Measurements from ENCODE around the gene TRIM69.

- TF ChIP-seq, protein P1, sequence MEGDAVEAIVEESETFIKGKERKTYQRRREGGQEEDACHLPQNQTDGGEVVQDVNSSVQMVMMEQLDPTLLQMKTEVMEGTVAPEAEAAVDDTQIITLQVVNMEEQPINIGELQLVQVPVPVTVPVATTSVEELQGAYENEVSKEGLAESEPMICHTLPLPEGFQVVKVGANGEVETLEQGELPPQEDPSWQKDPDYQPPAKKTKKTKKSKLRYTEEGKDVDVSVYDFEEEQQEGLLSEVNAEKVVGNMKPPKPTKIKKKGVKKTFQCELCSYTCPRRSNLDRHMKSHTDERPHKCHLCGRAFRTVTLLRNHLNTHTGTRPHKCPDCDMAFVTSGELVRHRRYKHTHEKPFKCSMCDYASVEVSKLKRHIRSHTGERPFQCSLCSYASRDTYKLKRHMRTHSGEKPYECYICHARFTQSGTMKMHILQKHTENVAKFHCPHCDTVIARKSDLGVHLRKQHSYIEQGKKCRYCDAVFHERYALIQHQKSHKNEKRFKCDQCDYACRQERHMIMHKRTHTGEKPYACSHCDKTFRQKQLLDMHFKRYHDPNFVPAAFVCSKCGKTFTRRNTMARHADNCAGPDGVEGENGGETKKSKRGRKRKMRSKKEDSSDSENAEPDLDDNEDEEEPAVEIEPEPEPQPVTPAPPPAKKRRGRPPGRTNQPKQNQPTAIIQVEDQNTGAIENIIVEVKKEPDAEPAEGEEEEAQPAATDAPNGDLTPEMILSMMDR (IDR thresholded peaks at IDR 0.05), result no peak
- no peak for TF ChIP-seq POLR2A (IDR thresholded peaks at IDR 0.05)
These were observed 8.7 kb upstream of the TRIM69 start for GRCh38 chr15:44727485-44728231.

All from heart left ventricle (tissue), 13 donors.